ENCODE measurements around the gene SALL3. TPM values are rescaled to one million over a fixed set of nuclear protein-coding genes. Genes with fewer than 3 reads are reported as not detected.
"Not testable (repeated sequence)": the region's sequence is repeated elsewhere in the genome, so short reads cannot be mapped to it uniquely, and the experiment has no call there.

Gene SALL3
- total RNA-seq, result 0.08 TPM
- long read RNA-seq, result 0 reads

DNA sequence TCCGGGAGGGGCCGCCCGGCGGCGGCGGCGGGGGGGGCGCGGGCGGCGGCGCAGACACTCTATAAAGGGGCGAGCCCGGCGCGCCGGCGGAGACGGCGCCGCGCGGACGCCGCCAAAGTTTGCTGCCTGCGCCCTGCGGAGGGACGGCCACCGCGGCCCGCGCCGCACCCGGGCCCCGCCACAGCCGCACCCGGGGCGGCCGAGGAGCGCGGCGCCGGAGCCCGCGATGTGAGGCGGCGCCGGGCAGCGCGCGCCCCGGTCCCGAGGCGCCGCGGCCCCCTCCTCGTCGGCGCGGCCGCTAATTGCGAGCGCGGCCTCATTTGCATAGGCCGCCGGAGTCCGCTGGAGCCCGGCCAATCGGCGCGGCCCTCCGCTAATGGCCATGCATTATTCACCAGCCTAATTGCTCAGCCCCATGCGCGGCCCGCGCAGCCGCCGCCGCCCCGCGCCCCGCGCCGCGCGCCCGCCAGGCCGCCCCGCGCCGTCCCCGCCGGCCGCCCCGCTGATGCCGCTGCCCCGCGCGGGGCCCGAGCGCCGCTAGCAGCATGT lies at the start of gene SALL3:
TSS of gene SALL3 (plus strand) at position 89 of the 549 bp plus-strand sequence. CDS start at position 546, 457 bp downstream.
- ATAC-seq (ENCODE audit: poor library complexity) (no peak), DNase-seq (no peak)
- intact Hi-C loops (cut with DNase I), result no loop called here

DNA sequence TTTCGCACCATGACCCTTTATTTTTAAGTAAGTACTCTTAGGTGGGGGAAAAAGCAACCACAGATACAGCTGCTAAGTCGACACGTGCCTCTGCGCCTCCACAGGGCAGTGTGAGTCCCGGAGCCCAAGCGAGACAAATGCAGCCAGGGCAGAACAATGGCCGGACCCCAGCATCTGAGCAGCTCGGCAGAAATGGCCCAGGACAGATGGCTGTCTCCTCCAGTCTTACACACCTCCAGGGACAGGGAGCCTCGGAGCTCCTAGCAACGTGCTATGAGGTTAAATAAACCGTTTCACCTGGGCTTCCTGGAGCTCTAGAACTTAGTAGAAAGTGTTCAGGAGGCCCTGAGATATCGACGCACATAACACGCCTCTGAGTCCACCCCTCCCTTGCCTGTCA lies 47.3 kb upstream of the SALL3 start:
- intact Hi-C loops (cut with DNase I), result no loop called here
- DNase-seq, result no peak
- no peak for ATAC-seq (ENCODE audit: poor library complexity)

GRCh38 chr18:78934003-78934402 lies 45.6 kb upstream of the SALL3 start:
- DNase-seq (no peak), ATAC-seq (ENCODE audit: poor library complexity) (no peak)
- intact Hi-C loops (cut with DNase I), result no loop called here

DNA sequence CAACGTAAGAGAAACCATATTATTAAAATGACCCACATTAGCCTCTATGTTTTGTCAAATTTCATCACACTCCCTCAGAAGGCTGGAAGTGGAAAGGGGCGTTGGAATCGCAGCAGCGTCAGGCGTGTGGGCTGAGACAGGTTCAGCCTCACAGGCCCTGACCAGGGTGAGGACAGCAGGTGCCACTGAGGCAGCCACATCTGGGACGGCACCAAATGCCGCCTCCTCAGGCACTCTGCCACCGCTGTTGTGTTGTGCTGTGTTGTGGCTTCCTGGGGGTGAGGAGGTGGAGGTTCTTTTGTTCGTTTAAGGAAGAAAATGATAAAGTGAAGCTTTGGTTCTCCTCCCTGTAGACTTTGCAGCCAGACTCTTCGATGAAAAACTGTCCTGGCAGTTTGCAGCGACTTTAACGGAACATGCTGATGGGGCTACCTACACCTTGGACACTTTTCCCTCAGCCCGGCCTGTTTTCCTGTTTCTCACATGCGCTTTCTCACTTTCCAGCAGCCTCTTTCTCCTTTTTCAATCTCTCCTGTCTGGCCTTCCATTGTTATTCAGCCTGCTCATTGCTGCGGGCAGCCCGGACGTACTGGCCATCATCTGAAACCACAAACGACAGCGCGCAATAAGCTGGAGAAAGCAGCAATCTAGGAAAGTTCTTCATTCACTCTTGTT lies 44.9 kb upstream of the SALL3 start:
- ATAC-seq (ENCODE audit: poor library complexity) (no peak), DNase-seq (no peak)
- intact Hi-C loops (cut with DNase I), result no loop called here

- DNase-seq, result no peak
- intact Hi-C loops (cut with DNase I), result no loop called here
- no peak for ATAC-seq (ENCODE audit: poor library complexity)
These were observed 44.2 kb upstream of the SALL3 start for GRCh38 chr18:78935406-78935805.

DNA sequence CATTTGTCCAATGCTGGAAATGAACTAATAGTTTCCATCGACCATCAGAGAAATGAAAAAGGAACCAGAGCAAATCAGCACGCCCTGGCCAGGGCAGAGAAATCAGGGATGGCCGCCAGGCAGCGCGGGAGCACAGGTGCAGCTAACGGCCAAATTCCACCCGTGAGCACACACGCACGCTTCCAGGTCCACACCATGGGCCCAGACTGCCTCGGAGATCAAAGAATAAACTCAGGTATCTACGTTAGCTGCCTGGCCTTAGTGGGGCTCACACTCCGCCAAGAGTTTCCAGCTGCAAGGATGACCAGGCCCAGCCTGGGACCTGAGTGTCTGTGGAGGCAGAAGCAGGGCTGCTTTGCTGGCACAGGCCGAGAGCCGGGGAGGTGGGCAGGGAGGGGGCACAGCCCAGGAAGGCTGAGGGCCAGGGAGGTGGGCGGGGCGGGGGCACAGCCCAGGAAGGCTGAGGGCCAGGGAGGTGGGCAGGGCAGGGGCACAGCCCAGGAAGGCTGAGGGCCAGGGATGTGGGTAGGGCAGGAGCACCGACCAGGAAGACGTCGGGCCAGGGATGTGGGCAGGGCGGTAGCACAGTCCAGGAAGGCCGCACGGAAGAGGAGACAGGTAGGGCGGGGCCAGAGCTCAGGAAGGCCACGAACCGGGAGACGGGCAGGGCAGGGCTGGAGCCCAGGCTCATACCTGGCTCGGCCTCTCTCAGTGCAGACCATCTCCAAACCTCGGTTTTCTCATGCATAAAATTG lies 43.2 kb upstream of the SALL3 start:
- ATAC-seq (ENCODE audit: poor library complexity) (no peak), DNase-seq (no peak)
- intact Hi-C loops (cut with DNase I), result no loop called here

- no peak for ATAC-seq (ENCODE audit: poor library complexity)
- DNase-seq, result no peak
- intact Hi-C loops (cut with DNase I), result no loop called here
These were observed 42.5 kb upstream of the SALL3 start for GRCh38 chr18:78937166-78937565.

- DNase-seq (no peak), ATAC-seq (ENCODE audit: poor library complexity) (no peak)
- intact Hi-C loops (cut with DNase I), result no loop called here
These were observed 40.5 kb upstream of the SALL3 start for GRCh38 chr18:78939105-78939504.

DNA sequence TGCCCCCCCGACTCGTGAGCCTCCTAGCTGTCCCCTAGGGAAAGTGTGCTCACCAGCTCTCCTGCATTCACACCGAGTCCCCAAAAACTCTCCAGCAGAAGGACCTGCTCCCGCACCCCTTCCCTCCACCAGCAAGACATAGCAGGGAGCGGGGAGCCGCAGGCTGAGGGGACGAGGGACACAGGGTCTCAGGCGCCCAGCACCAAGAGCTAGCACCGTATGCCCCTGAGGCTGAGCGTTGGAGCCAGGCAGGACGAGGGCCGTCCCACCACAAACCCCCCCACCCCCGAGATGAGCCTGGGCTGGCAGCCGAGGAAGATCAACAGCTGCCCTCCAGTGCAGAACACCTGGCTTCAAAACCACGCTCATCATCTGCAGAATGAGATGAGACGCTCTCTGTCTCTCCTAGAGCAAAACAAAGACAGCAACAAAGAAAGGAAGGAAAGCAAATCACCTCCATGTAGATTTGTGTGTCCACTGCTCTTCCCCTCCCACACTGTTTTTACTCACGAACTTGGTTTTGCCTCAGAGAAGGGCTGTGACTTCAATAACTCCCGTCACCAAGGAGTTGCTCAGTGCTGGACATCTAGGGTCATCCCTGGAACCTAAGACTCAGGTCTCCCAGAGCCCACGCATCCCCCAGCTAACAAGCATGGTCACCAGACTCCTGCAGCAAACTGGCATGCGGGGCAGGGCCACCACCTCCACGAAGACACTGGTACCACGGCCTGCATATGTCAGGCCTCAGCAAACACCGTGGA lies 39.7 kb upstream of the SALL3 start:
- DNase-seq, result no peak
- intact Hi-C loops (cut with DNase I), result no loop called here
- no peak for ATAC-seq (ENCODE audit: poor library complexity)

DNA sequence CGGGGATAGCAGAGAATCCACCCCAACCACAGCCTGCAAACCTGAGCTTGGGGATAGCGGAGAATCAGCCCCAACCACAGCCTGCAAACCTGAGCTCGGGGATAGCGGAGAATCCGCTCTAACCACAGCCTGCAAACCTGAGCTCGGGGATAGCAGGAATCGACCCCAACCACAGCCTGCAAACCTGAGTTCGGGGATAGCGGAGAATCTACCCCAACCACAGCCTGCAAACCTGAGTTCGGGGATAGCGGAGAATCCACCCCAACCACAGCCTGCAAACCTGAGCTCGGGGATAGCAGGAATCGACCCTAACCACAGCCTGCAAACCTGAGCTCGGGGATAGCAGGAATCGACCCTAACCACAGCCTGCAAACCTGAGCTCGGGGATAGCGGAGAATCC lies 37.4 kb upstream of the SALL3 start:
- intact Hi-C loops (cut with DNase I); ATAC-seq (ENCODE audit: poor library complexity); DNase-seq: not testable (repeated sequence)

DNA sequence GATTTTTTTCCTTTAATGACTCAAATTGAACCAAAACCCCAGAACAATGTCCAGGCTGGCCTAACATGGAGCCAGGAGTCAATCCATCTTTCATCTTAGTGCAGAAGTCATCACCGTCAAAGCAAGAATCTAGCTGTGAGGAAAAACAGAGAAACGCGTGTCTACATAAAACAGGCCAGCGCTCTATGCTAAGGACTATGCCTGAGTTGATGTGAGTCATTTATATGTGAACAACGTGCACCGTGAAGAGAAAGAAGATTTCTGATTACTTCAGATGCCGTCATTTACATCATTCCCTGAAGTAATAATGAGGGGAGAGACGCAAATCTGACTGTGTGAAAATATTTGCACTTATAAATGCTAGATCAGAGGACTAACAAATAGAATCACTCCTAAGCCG lies 34.0 kb upstream of the SALL3 start:
- ATAC-seq (ENCODE audit: poor library complexity) (no peak), DNase-seq (no peak)
- intact Hi-C loops (cut with DNase I), result no loop called here

GRCh38 chr18:78947291-78947690 lies 32.3 kb upstream of the SALL3 start:
- DNase-seq, result no peak
- intact Hi-C loops (cut with DNase I), result no loop called here
- no peak for ATAC-seq (ENCODE audit: poor library complexity)

GRCh38 chr18:78948221-78948620 lies 31.4 kb upstream of the SALL3 start:
- no peak for DNase-seq
- ATAC-seq (ENCODE audit: poor library complexity), result no peak
- intact Hi-C loops (cut with DNase I), result no loop called here

DNA sequence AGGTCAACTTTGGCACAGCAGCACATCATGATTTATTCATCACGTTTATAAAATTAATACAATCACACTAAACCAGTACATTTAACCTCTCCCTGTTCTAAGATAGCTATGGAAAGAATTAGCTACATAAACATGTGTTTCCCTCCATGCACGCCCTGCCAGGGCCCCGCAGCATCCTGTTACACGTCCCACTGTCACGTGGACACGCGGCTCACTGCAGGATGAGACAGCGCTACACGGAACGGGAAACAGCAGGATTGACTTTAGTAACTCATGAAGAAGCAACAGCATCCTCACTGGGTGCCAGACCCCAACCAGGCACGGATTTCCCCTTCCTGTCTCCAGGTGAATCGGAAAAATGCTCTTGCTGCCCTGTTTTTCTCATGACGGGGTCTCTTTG lies 30.9 kb upstream of the SALL3 start:
- ATAC-seq (ENCODE audit: poor library complexity) (no peak), DNase-seq (no peak)
- intact Hi-C loops (cut with DNase I), result no loop called here

GRCh38 chr18:78949216-78949615 lies 30.4 kb upstream of the SALL3 start:
- intact Hi-C loops (cut with DNase I), result no loop called here
- DNase-seq (no peak), ATAC-seq (ENCODE audit: poor library complexity) (no peak)

- DNase-seq, result no peak
- no peak for ATAC-seq (ENCODE audit: poor library complexity)
- intact Hi-C loops (cut with DNase I), result loop anchor here (10.0 kb wide), 1 partner anchor 64 kb away; no protein-coding TSS in a partner anchor
These were observed 29.2 kb upstream of the SALL3 start for GRCh38 chr18:78950386-78950785.

DNA sequence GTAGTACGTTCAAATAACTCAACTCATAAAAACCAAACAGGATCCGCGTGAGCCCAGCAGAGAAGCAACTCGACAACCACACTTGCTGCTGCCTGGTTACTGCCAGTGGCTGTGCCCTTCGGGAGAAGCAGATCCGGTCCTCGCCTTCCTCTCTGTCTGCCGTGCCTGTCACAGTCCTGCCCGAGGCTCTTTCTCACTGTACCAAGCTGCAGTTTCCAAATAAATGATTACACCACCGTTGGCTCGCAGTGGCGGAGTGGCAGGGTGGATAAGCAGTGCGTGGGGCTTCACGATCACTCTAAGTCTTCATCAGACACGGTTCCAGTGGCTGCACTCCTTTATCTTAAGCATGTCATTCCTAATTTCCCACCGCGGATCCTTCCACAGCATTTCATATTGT lies 26.1 kb upstream of the SALL3 start:
- intact Hi-C loops (cut with DNase I), result loop anchor here (10.0 kb wide), 1 partner anchor 61 kb away; no protein-coding TSS in a partner anchor

DNA sequence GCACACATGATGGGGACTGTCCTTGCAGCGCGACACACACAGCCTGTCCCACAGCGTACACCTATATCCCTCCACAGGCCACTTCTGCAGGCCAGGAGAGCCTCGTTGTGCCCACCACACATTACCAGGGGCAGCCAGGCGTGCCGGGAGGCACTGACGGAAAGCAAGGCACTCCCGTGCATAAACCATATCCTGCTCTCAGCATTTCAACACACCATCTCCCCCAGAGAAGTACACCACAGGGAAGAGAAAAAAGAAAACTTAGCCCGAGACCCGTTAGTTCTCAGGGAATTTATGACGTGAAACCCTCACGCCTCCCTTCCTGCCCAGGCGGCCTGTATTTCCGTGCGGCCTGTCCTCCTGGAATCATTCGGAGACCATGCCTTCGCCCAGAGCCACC lies 24.6 kb upstream of the SALL3 start:
- no peak for ATAC-seq (ENCODE audit: poor library complexity)
- DNase-seq, result no peak
- intact Hi-C loops (cut with DNase I), result loop anchor here (10.0 kb wide), 1 partner anchor 60 kb away; no protein-coding TSS in a partner anchor

More for the DNA sequence above, 26.1 kb upstream of the SALL3 start:
- DNase-seq (no peak), ATAC-seq (ENCODE audit: poor library complexity) (no peak)

DNA sequence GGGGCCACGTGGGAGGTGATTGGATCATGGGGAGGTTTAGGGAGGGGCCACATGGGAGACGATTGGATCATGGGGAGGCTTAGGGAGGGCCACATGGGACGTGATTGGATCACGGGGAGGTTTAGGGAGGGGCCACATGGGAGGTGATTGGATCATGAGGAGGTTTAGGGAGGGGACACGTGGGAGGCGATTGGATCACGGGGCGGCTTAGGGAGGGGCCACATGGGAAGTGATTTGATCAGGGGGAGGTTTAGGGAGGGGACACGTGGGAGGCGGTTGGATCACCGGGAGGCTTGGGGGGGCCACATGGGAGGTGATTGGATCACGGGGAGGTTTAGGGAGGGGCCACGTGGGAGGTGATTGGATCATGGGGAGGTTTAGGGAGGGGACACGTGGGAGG lies 22.5 kb upstream of the SALL3 start:
- intact Hi-C loops (cut with DNase I), result loop anchor here (10.0 kb wide), 1 partner anchor 58 kb away; no protein-coding TSS in a partner anchor
- no peak for ATAC-seq (ENCODE audit: poor library complexity)
- no peak for DNase-seq

Measured in Right ventricle myocardium superior (tissue), 1 donor.